Upper lobe of right lung (tissue), 1 donor: Measurements from ENCODE around the gene PTCD1. TPM values are rescaled to one million over a fixed set of nuclear protein-coding genes. Genes with fewer than 3 reads are reported as not detected.

Source experiments
- ATAC-seq: fragments of 200-7000 bp; cut with Tn5 transposase; one replicate; pipeline ENCODE4 v1.9.1; 2020; ENCODE audit warnings: mild to moderate bottlenecking, moderate library complexity
- DNase-seq: peaks from one replicate; pipeline ENCODE4 v3.0.0-alpha.2; 2020
- H3K27ac ChIP-seq: fragments of 200-600 bp; one replicate; pipeline ENCODE4 v1.8.0; 2022
- H3K27me3 ChIP-seq: fragments of 200-600 bp; one replicate; pipeline ENCODE4 v1.8.0; 2022; ENCODE audit warnings: mild to moderate bottlenecking
- H3K36me3 ChIP-seq: fragments of 200-600 bp; one replicate; pipeline ENCODE4 v1.8.0; 2022
- H3K4me1 ChIP-seq: fragments of 200-600 bp; one replicate; pipeline ENCODE4 v1.8.0; 2022
- H3K4me3 ChIP-seq: fragments of 200-600 bp; one replicate; pipeline ENCODE4 v1.8.0; 2022; ENCODE audit warnings: mild to moderate bottlenecking
- H3K9me3 ChIP-seq: fragments of 200-600 bp; one replicate; pipeline ENCODE4 v1.8.0; 2022
- CTCF ChIP-seq: fragments of 200-600 bp; IDR thresholded peaks from one replicate; pipeline ENCODE4 v1.8.0; 2022; ENCODE audit warnings: antibody characterized with exemption
- intact Hi-C: fragments of 100-400 bp; cut with DNase I; formaldehyde crosslinking; loops from one replicate; pipeline ENCODE4 v1.11.0; 2022
- total RNA-seq: library from RNA; stranded (reverse); fragmentation: NEBNext Ultra II Directional; extraction: Animal tissue kit (Norgen Biotek cat#: 25700); gene quantifications from one replicate; pipeline ENCODE4 v1.2.1, GENCODE V29; 2021
- donor health status: DM: no; HTN: yes; CAD: no; lungs with severe emphysema.

PTCD1 gene
- total RNA-seq, 1 donor from 2014 or later: 7.5 TPM

- Histone ChIP-seq H3K27ac (no peak overlapping the region), H3K4me3 (no peak overlapping the region), H3K27me3 (no peaks in the 10 kb centered on the region), H3K4me1 (no peaks in the 10 kb centered on the region), H3K36me3 (peaks cover 85% of the 10 kb centered on the region), H3K9me3 (no peaks in the 10 kb centered on the region)
- no peak for TF ChIP-seq CTCF
- intact Hi-C loops: no loop called here
- DNase-seq: no peak
- no peak for ATAC-seq
Measured at GRCh38 chr7:99455874-99456273, 17.3 kb upstream of the PTCD1 start.

DNA sequence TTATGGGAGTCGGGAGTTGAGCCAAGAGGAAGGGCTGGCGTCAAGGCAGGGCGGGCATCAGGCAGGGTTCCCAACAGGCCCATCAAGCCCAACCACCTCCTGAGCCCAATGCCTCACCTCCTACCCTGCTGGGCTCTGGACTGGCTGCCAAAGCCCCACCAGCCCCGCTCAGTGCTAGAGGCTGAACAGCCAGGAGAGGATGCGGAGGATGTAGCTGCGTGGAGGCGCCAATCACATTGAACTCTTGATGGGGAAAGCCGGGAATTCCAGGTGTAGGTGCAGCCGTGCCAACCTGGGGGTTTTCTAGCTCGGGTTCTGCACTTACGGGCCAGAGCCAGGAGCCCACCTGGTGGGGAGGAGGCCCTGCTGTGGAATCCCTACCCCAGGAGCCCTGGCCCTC, 14.5 kb upstream of the PTCD1 start:
- intact Hi-C loops: no loop called here
- Histone ChIP-seq H3K27ac (no peak overlapping the region), H3K27me3 (no peaks in the 10 kb centered on the region), H3K9me3 (no peaks in the 10 kb centered on the region), H3K4me1 (no peaks in the 10 kb centered on the region), H3K36me3 (peaks cover 90% of the 10 kb centered on the region), H3K4me3 (no peak overlapping the region)
- no peak for DNase-seq
- no peak for ATAC-seq
- TF ChIP-seq CTCF: no peak

DNA sequence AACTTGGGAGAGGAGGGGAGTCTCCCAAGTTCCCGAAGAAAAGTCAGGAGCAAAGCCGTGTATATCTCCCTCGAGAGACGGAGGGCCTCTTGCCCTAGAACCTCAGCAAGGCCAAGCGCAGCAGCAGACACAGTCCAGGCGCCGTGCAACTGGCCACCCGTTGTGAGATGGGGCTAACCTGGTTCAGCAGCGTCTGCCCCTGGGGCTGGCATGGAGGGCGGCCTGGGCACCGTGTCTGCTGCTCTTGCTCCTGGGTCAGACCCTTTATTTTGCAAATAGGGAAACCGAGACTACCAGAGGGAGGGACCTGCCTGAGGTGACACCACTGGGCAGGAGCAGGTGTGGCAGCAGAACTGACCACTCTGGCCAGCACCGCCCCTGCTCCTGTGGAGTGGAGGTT, 13.9 kb upstream of the PTCD1 start:
- no peaks in the 10 kb centered on the region for H3K4me1 ChIP-seq
- no peak overlapping the region for H3K4me3 ChIP-seq
- H3K9me3 ChIP-seq: no peaks in the 10 kb centered on the region
- ATAC-seq: no peak
- no peak overlapping the region for H3K27ac ChIP-seq
- TF ChIP-seq CTCF: no peak
- peaks cover 90% of the 10 kb centered on the region for H3K36me3 ChIP-seq
- intact Hi-C loops: no loop called here
- DNase-seq: no peak
- H3K27me3 ChIP-seq: no peaks in the 10 kb centered on the region

- Histone ChIP-seq H3K36me3 (peaks cover 87% of the 10 kb centered on the region), H3K4me1 (no peaks in the 10 kb centered on the region), H3K27me3 (no peaks in the 10 kb centered on the region), H3K27ac (no peak overlapping the region), H3K9me3 (no peaks in the 10 kb centered on the region), H3K4me3 (no peak overlapping the region)
- ATAC-seq (no peak), DNase-seq (no peak)
- intact Hi-C loops: no loop called here
- no peak for TF ChIP-seq CTCF
Measured at GRCh38 chr7:99451936-99452335, 13.3 kb upstream of the PTCD1 start.

- DNase-seq: no peak
- H3K27ac ChIP-seq: no peak overlapping the region
- peaks cover 87% of the 10 kb centered on the region for H3K36me3 ChIP-seq
- intact Hi-C loops: no loop called here
- no peak overlapping the region for H3K4me3 ChIP-seq
- no peaks in the 10 kb centered on the region for H3K27me3 ChIP-seq
- no peak for ATAC-seq
- H3K4me1 ChIP-seq: no peaks in the 10 kb centered on the region
- TF ChIP-seq CTCF: no peak
- H3K9me3 ChIP-seq: no peaks in the 10 kb centered on the region
Measured at GRCh38 chr7:99449326-99449725, 10.7 kb upstream of the PTCD1 start.

GRCh38 chr7:99448855-99449254, 10.3 kb upstream of the PTCD1 start:
- intact Hi-C loops: no loop called here
- Histone ChIP-seq H3K27ac (no peak overlapping the region), H3K9me3 (no peaks in the 10 kb centered on the region), H3K4me3 (no peak overlapping the region), H3K4me1 (no peaks in the 10 kb centered on the region), H3K36me3 (peaks cover 85% of the 10 kb centered on the region), H3K27me3 (no peaks in the 10 kb centered on the region)
- DNase-seq (no peak), ATAC-seq (no peak)
- no peak for TF ChIP-seq CTCF
